GM12892 (cell line): ENCODE measurements around the gene USP46.

ENCODE experiments used
- DNase-seq: peaks from one replicate; pipeline ENCODE4 v3.0.0; 2011; ENCODE audit not compliant: insufficient read length
- FAIRE-seq: peaks from 2 replicates; lab custom pipeline; 2011; peaks lifted over from hg19 to GRCh38; lab: Jason Lieb, UNC
- POLR2A ChIP-seq: IDR thresholded peaks from 2 replicates; pipeline ENCODE4 v1.6.1; 2011; ENCODE audit warnings: low read depth, low read length, control low read depth
- POLR2AphosphoS5 ChIP-seq: IDR thresholded peaks from 2 replicates; pipeline ENCODE4 v1.6.1; 2011; ENCODE audit warnings: low read depth, low read length, control low read depth
- TAF1 ChIP-seq: IDR thresholded peaks from 2 replicates; pipeline ENCODE4 v1.6.1; 2011; ENCODE audit warnings: low read depth, mild to moderate bottlenecking, control low read depth, low read length, borderline replicate concordance

The USP46 gene

GRCh38 chr4:52655506-52655905 lies 3.6 kb downstream of the USP46 start:
- no peak for DNase-seq
- TF ChIP-seq POLR2A (no peak), POLR2AphosphoS5 (no peak), TAF1 (no peak)
- no peak for FAIRE-seq

- no peak for TF ChIP-seq POLR2A
- no peak for TF ChIP-seq POLR2AphosphoS5
- TF ChIP-seq TAF1: no peak
- no peak for DNase-seq
- FAIRE-seq: no peak
Measured at GRCh38 chr4:52651996-52652672, 7.0 kb downstream of the USP46 start.

GRCh38 chr4:52648836-52649235 lies 10.3 kb downstream of the USP46 start:
- DNase-seq: no peak
- no peak for FAIRE-seq
- TF ChIP-seq POLR2A (no peak), POLR2AphosphoS5 (no peak), TAF1 (no peak)

GRCh38 chr4:52646741-52647140 lies 12.4 kb downstream of the USP46 start:
- DNase-seq (no peak), FAIRE-seq (no peak)
- TF ChIP-seq TAF1 (no peak), POLR2AphosphoS5 (no peak), POLR2A (no peak)

GRCh38 chr4:52646096-52646495 lies 13.0 kb downstream of the USP46 start:
- FAIRE-seq (no peak), DNase-seq (no peak)
- TF ChIP-seq POLR2AphosphoS5 (no peak), POLR2A (no peak), TAF1 (no peak)

GRCh38 chr4:52645300-52645699 lies 13.8 kb downstream of the USP46 start:
- DNase-seq: no peak
- peak; percentile 96 for FAIRE-seq
- TF ChIP-seq POLR2AphosphoS5: no peak
- no peak for TF ChIP-seq TAF1
- TF ChIP-seq POLR2A: no peak

GRCh38 chr4:52643785-52644244 lies 15.3 kb downstream of the USP46 start:
- FAIRE-seq (peak; percentile 62), DNase-seq (no peak)
- TF ChIP-seq POLR2AphosphoS5: no peak
- no peak for TF ChIP-seq TAF1
- TF ChIP-seq POLR2A: no peak

GRCh38 chr4:52643190-52643589 lies 15.9 kb downstream of the USP46 start:
- DNase-seq (no peak), FAIRE-seq (peak; percentile 78)
- TF ChIP-seq POLR2A (no peak), POLR2AphosphoS5 (no peak), TAF1 (no peak)

GRCh38 chr4:52641854-52642563 lies 17.1 kb downstream of the USP46 start:
- FAIRE-seq: peak; percentile 89
- no peak for DNase-seq
- TF ChIP-seq POLR2AphosphoS5 (no peak), TAF1 (no peak)

GRCh38 chr4:52640808-52641565 lies 18.1 kb downstream of the USP46 start:
- no peak for TF ChIP-seq TAF1
- TF ChIP-seq POLR2AphosphoS5: no peak
- TF ChIP-seq POLR2A: no peak
- FAIRE-seq (peak; percentile 21), DNase-seq (no peak)

- DNase-seq (no peak), FAIRE-seq (no peak)
- no peak for TF ChIP-seq POLR2A
- TF ChIP-seq POLR2AphosphoS5: no peak
- TF ChIP-seq TAF1: no peak
Measured at GRCh38 chr4:52638717-52639116, 20.4 kb downstream of the USP46 start.

- no peak for TF ChIP-seq POLR2AphosphoS5
- no peak for TF ChIP-seq POLR2A
- TF ChIP-seq TAF1: no peak
- FAIRE-seq: no peak
- no peak for DNase-seq
Measured at GRCh38 chr4:52637116-52637515, 22.0 kb downstream of the USP46 start.
